CD4-positive, alpha-beta T cell treated with Interleukin-17A for 1 hour (primary cell): ENCODE data around the gene THSD4.

Experiments used
- DNase-seq: peaks from one replicate; pipeline ENCODE4 v3.0.0-alpha.2; 2020

Gene THSD4

GRCh38 chr15:71603379-71603778 is 488.1 kb downstream of the THSD4 start:
- no peak for DNase-seq

DNA sequence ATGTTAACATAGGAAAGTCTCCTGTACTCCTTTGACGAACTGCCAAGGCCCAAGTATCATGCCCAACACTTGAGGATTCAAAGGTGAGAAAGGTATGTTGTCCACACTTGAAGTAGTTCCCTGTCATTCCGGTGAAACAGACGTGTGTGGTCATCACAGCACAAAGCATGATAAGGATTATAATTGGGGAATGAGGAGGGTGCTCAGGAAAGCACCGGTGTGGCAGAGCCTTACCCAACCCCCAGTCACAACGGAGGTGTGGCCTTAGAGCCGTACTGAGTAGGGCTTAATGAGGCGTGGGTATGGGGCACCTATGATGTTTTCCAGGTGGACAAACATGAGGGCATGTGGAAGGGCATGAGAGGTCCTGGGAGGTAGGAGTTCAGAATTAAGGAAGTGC is 492.1 kb downstream of the THSD4 start:
- no peak for DNase-seq

- no peak for DNase-seq
Observed at GRCh38 chr15:71610728-71611552, 495.7 kb downstream of the THSD4 start.

GRCh38 chr15:71611553-71612396 is 496.5 kb downstream of the THSD4 start:
- DNase-seq = no peak

DNA sequence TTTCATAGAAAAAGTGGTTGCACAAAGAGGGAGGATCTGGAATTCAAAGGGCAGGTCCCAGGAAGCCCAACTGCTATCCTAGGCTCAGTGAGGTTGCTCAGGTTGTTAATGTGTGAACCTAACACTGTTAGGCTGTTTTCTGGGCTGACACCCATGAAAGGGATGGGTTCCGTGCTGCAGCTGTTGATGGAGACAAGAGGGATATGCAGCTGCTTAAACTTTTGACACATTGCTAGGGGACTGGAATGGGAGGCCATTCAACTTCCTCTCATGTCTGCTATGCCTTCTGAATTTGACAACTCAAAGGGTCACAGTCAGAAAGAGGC is 497.1 kb downstream of the THSD4 start:
- DNase-seq = no peak

- no peak for DNase-seq
Observed at GRCh38 chr15:71612869-71613268, 497.6 kb downstream of the THSD4 start.

- DNase-seq = no peak
Observed at GRCh38 chr15:71623111-71623510, 507.8 kb downstream of the THSD4 start.

GRCh38 chr15:71626596-71627088 is 511.4 kb downstream of the THSD4 start:
- no peak for DNase-seq

DNA sequence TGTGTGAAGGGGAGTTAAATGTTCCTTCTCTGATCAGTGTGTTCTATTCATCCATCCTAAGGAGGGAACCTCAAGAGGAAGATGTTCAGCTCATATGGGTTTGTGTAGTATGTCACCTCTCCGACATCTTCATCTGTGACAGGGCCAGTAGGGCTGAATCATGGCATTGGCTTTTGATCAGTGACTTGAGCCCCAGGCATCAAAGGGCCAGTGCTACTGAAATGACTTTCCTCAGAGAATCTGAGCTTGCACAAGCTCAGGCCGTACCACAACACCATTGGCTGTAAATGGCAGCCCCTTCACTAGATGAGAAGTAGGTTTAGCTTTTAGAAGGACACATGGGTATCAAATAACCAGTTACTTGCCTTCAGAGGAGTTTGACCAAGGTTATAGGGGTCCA is 511.9 kb downstream of the THSD4 start:
- DNase-seq = no peak

- no peak for DNase-seq
Observed at GRCh38 chr15:71627604-71628003, 512.3 kb downstream of the THSD4 start.

DNA sequence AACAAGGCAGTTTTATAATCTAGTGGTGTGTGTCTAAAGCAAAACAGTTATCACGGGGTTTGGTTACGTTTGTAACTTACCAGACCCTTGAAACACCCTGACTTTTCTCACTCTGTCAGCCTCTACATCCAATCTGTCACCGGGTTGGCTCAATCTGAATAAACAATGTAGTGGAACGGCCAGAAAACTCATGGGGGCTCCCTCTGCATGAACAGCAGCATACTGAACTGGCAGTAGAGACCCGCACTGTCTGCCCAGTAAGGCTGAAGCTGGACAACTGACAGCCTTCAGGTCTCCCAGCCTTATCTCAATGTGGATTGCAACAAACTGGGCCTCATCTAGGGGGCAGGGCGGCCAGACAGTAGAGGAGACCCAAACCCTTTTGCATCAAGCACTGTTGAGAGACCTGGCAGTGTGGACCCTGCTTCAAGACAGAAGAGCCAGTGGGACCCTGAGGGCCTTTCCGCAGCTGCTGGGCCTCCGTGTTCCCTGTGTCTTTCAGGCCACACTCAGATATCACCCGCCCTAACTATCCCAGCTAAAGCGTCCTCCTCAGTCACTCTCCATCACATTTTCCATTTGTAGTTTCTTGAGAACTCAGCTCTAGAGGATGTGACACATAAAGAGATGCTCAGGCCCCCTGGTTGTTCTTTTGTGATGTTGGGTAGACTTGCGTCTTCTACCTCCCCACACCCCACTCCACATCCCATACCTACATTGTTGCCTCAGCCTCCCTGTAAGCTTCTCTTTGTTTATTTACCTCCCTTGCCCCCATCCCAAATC is 513.9 kb downstream of the THSD4 start:
- no peak for DNase-seq

DNA sequence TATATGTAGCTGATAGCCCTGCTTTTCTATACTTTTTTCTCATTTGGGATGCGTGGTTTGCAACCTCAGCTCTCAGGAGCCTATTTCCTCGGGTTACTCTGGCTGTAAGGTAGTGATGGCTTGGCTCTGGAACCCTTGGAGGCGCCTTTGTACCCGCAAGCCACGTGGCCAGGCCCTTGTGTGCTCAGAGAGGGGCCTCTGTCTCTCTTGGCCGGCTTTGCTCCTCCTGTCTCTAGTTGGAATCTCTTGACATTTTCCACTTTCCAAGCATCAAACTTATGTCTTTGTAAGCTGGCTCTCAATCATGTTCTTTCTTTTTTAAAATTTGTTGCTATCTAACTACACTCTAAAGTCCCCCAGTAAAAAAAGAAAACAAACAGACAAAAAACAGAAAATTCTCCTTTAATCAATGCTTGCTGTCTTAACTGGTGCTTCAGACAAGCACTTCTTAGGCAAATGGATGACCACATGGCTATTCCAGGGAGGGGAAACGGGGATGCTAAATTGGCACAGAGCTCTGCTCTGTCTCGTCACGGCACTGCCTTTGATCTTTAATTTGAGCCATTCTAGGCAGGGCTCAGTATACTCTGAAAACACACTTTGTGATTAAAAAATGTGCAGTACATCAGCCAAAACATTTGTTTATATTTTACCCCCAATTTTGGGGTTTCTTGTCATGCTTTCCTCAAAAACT is 514.7 kb downstream of the THSD4 start:
- no peak for DNase-seq

- no peak for DNase-seq
Observed at GRCh38 chr15:71630475-71630809, 515.2 kb downstream of the THSD4 start.

- no peak for DNase-seq
Observed at GRCh38 chr15:71632576-71633195, 517.4 kb downstream of the THSD4 start.

- no peak for DNase-seq
Observed at GRCh38 chr15:71634820-71635560, 519.7 kb downstream of the THSD4 start.

- DNase-seq = no peak
Observed at GRCh38 chr15:71635735-71636134, 520.5 kb downstream of the THSD4 start.

GRCh38 chr15:71638876-71639275 is 523.6 kb downstream of the THSD4 start:
- no peak for DNase-seq

DNA sequence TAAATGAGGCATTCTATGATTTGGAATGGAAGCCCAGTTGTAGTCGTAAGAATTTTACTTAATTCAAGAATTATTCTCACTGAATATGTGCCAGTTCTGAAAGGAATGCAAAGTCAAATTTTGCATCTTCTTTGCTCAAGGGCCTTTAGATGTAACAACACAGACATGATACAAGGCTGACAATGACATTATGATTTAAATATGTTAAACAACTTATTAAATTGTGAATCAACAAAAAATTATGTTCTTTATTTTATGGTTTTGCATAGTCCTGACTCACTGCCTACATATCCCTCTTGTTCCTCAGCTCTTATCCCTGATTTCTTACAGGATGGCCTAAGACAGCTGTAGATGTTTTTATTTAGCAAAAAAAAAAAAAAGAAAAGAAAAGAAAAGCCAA is 524.2 kb downstream of the THSD4 start:
- no peak for DNase-seq

DNA sequence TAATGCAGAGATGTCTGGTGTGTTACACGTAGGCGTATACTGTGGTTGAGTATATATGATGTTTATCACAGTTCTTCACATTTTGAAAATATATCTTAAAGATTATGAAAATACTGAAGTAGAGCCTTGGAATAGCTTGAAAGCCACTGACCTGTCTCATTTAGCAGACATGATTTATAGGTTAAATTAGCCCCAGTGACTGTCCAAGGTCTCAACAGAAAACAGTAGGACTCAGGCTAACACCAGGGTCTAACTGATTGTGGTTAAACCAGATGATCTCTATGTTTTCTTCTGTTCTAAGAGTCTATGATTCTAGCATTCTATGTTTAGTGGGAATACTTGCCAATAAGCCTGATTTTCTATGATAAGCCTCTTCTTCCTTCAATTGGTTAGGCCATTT is 528.6 kb downstream of the THSD4 start:
- DNase-seq = no peak

- DNase-seq = no peak
Observed at GRCh38 chr15:71646767-71647486, 531.7 kb downstream of the THSD4 start.

- DNase-seq = no peak
Observed at GRCh38 chr15:71647487-71647808, 532.2 kb downstream of the THSD4 start.
